Stimulated activated CD8-positive, alpha-beta memory T cell treated with anti-CD3 and anti-CD28 coated beads, Interleukin-15, amount 100 ng/mL, for 24 hours (primary cell): ENCODE data around the gene NTS.

Experiments used
- DNase-seq: peaks from one replicate; pipeline ENCODE4 v3.0.0-alpha.2; 2020; ENCODE audit warnings: low read depth

Gene NTS

DNA sequence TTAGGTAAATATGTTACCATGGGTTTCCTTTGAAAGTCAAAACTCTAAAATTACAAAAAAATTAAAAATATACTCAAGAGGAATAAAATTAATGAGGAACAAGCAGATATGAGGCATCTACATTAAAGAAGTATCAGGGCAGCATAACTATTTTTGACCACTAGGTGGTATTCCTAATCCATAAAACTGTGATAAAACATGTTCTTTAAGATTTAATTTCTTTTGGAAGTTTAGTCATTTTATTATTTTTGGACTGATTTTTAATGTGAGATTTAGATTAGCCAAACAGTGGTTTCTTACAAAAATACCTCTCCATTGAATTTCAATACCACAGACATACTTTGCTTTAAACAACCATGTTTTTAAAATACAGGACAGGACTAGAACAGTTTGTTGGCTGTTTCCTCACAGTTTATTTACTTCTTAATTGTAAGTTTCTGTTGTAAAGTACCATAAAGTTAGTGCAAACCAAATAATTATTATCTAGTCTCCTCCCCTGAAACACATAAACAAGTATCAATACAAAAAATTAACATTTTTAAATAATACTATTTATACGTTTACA is 49.8 kb downstream of the NTS start:
- no peak for DNase-seq

DNA sequence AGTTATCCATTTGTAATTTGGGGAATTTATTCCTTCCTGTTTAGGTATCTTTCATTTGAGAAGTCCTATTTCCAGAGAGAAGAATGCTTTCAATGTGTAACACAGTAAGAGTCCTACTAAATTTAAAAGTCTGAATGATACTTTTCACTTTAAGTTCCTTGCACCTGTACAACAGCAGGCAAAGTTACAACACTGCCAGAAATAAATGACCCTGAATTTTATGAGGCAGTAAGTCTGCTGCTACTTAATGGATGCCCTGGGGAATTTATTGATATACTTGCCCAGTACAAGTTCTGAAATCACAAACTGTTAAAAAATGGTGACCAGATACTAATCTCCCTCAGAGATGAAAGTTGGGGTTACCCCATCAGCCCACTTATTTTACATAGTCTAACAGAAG is 53.1 kb downstream of the NTS start:
- DNase-seq: no peak
